Epithelial cell of esophagus (primary cell): ENCODE data around the gene IGSF9B.

Source experiments
- DNase-seq: peaks from one replicate; pipeline ENCODE4 v3.0.0; 2010; ENCODE audit warnings: low read depth
- H3K4me3 ChIP-seq: 2 replicates; pipeline ENCODE4 v1.5.1; 2011; ENCODE audit warnings: mild to moderate bottlenecking, low read length, control low read depth
- CTCF ChIP-seq: IDR thresholded peaks from 2 replicates; pipeline ENCODE4 v1.5.1; 2011; ENCODE audit warnings: low read depth, mild to moderate bottlenecking, low read length, control low read depth, inconsistent platforms; ENCODE audit not compliant: insufficient read depth; ENCODE audit errors: missing control alignments

Gene IGSF9B

GRCh38 chr11:133906746-133907145 lies 50.0 kb downstream of the IGSF9B start:
- no peak overlapping the region for H3K4me3 ChIP-seq
- no peak for TF ChIP-seq CTCF
- no peak for DNase-seq

DNA sequence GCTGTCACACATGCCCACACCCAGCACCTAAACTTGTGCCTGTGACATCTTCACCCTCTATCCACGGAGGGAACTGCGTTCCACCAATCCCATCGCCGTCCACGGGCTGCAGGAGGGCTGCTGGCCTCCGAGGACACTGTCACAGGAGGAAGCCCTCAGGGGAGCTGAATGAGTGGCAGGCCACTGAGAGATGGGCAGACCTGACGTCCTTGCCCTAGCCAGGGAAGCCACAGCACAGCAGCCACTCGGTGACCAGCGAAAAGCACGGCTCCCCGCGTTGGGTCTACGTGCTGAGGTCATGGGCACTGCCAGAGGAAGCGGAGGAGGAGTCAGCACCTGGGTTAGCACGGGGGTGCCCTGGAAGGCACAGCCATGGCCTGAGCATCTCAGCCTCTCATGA lies 50.5 kb downstream of the IGSF9B start:
- no peak for TF ChIP-seq CTCF

DNA sequence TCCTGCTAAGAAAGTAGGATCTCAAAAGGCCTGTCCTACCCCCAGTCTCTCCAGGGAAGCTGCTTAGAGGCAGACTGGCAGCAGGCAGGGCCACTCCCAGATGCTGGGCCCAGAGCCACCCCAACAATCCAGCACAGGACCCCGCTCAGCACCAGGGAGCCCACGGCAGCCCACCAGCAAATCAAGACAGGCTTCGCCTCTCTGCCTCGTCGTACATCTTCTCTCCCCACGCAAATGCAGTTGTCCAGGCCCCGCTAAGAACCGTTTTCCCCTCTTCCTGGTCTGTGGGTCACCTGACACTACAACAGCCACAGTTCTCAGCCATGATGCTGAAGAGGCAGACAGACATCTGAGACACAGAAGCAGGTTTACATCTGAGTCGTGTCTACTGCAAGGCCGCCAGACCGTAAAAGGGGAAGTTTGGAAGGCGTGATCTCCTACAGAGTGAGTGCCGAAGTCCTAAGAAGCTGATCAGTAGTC lies 51.1 kb downstream of the IGSF9B start:
- no peak for TF ChIP-seq CTCF

More for the DNA sequence above, 50.5 kb downstream of the IGSF9B start:
- no peak for DNase-seq
- no peak overlapping the region for H3K4me3 ChIP-seq

DNA sequence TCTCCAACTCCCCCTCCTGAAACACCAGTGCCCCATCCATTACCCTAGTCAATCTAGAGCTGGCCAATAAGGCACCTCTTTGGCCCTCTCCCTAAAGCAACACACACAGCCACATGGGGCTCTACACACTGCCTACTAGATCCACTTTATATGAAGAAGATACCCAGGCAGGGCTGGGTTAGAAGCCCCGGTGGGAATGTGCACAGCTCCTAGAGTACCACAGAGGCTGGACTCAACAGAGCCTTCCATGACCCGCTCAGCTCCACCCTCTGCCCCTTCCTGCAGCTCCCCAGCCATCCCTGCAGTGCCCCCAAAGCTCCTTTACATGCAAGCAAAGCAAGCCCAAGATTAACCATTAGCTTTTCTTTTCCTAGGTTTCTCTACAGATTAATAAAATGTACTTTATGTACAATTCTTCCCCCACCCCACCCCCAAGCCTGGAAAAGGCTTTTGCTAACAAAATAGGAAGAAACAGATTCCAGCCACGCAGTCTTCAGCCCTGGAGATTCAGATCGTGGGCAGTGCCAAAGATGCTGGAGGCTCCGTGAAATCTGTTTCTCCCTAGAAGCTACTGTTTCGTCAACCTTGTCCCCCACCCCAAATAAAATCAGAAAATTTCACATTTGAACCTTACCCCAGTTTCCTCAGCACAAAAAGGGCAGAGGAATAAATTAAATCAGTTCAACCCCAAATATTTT lies 51.8 kb downstream of the IGSF9B start:
- no peak overlapping the region for H3K4me3 ChIP-seq
- no peak for DNase-seq
- no peak for TF ChIP-seq CTCF

More for the DNA sequence above, 51.1 kb downstream of the IGSF9B start:
- H3K4me3 ChIP-seq, result no peak overlapping the region
- no peak for DNase-seq

- DNase-seq, result no peak
- no peak for TF ChIP-seq CTCF
- no peak overlapping the region for H3K4me3 ChIP-seq
These were observed 52.6 kb downstream of the IGSF9B start for GRCh38 chr11:133903875-133904817.

- no peak for TF ChIP-seq CTCF
- DNase-seq, result no peak
- H3K4me3 ChIP-seq, result no peak overlapping the region
These were observed 53.7 kb downstream of the IGSF9B start for GRCh38 chr11:133903056-133903455.
